MM.1S (cell line): ENCODE measurements around the gene ANKRD6.

ENCODE experiments used
- CTCF ChIP-seq: fragments of 300-600 bp; sonication (generic); IDR thresholded peaks from 2 replicates; pipeline ENCODE4 v1.5.1; 2016; ENCODE audit warnings: antibody characterized with exemption, low read length, mixed read lengths
- EZH2 ChIP-seq: fragments of 300-600 bp; sonication (generic); optimal IDR thresholded peaks from 2 replicates; pipeline ENCODE3; 2017; ENCODE audit warnings: low read depth, mild to moderate bottlenecking, antibody characterized with exemption, low read length, mixed read lengths

GRCh38 chr6:89505847-89506246 is 72.9 kb downstream of the ANKRD6 start:
- TF ChIP-seq CTCF = no peak
- no peak for TF ChIP-seq EZH2
